Liver (tissue), 9 donors: ENCODE data around the gene RSKR. TPM values are rescaled to one million over a fixed set of nuclear protein-coding genes. Genes with fewer than 3 reads are reported as not detected.
A peak's percentile ranks its signal among the peaks of the same experiment; 100 is the strongest.
"Not testable (repeated sequence)": the region's sequence is repeated elsewhere in the genome, so short reads cannot be mapped to it uniquely, and the experiment has no call there.

ENCODE experiments used
- DNase-seq: peaks from one replicate; pipeline ENCODE4 v3.0.0-alpha.2; 2017; ENCODE audit warnings: low spot score
- H3K27ac ChIP-seq, 2 donors: one replicate each; pipeline ENCODE4 v1.7.0; 2013; ENCODE audit warnings: inconsistent platforms in 2 of 2, low read length in 2 of 2, control low read depth in 1 of 2, low read depth in 1 of 2, mild to moderate bottlenecking in 1 of 2
- H3K27me3 ChIP-seq, 4 donors: one replicate each; pipeline versions ENCODE4 v1.6.1 to v1.7.0; 2013; ENCODE audit warnings: low read length in 3 of 4, inconsistent platforms in 1 of 4, mild to moderate bottlenecking in 1 of 4, moderate library complexity in 1 of 4; ENCODE audit not compliant: control insufficient read depth in 4 of 4, insufficient read depth in 4 of 4
- H3K36me3 ChIP-seq, 4 donors: one replicate each; pipeline versions ENCODE4 v1.6.1 to v1.7.0; 2013; ENCODE audit warnings: low read length in 3 of 4, mild to moderate bottlenecking in 3 of 4, low read depth in 1 of 4, moderate library complexity in 1 of 4; ENCODE audit not compliant: control insufficient read depth in 4 of 4, insufficient read depth in 3 of 4
- H3K4me1 ChIP-seq, 4 donors: one replicate each; pipeline versions ENCODE4 v1.6.1 to v1.7.0; 2013; ENCODE audit warnings: low read length in 3 of 4, mild to moderate bottlenecking in 3 of 4, moderate library complexity in 1 of 4; ENCODE audit not compliant: control insufficient read depth in 4 of 4, insufficient read depth in 4 of 4
- H3K4me3 ChIP-seq, 3 donors: one replicate each; pipeline versions ENCODE4 v1.6.1 to v1.7.0; 2013; ENCODE audit warnings: low read length in 3 of 3, control low read depth in 1 of 3, low read depth in 1 of 3, mild to moderate bottlenecking in 1 of 3
- H3K9ac ChIP-seq, 2 donors: one replicate each; pipeline ENCODE4 v1.7.0; 2013; ENCODE audit warnings: low read length in 2 of 2, mild to moderate bottlenecking in 2 of 2, moderate library complexity in 2 of 2, control low read depth in 1 of 2, low read depth in 1 of 2
- H3K9me3 ChIP-seq, 4 donors: one replicate each; pipeline versions ENCODE4 v1.6.1 to v1.7.0; 2013; ENCODE audit warnings: low read length in 3 of 4; ENCODE audit not compliant: control insufficient read depth in 4 of 4
- EGR1 ChIP-seq, 2 donors: IDR thresholded peaks; 2 replicates each; pipeline ENCODE4 v1.6.1; 2016 to 2018; ENCODE audit warnings: antibody characterized with exemption in 2 of 2, low read depth in 2 of 2
- FOXA1 ChIP-seq: IDR thresholded peaks from 2 replicates; pipeline ENCODE4 v1.6.1; 2016; ENCODE audit warnings: antibody characterized with exemption
- FOXA2 ChIP-seq: IDR thresholded peaks from 2 replicates; pipeline ENCODE4 v1.6.1; 2016; ENCODE audit warnings: antibody characterized with exemption
- GABPA ChIP-seq, 2 donors: IDR thresholded peaks in 1 of 2; conservative IDR thresholded peaks in 1 of 2; 2 replicates each; pipeline ENCODE4 v1.6.1; 2016; ENCODE audit warnings: antibody characterized with exemption in 2 of 2, mild to moderate bottlenecking in 1 of 2, moderate library complexity in 1 of 2
- HNF4A ChIP-seq, 2 donors: conservative IDR thresholded peaks; 2 replicates each; pipeline ENCODE4 v1.6.1; 2016; ENCODE audit warnings: antibody characterized with exemption in 2 of 2, mild to moderate bottlenecking in 2 of 2
- JUND ChIP-seq, 2 donors: IDR thresholded peaks; 2 replicates each; pipeline ENCODE4 v1.6.1; 2016; ENCODE audit warnings: antibody characterized with exemption in 2 of 2
- NR2F2 ChIP-seq: IDR thresholded peaks from 2 replicates; pipeline ENCODE4 v1.6.1; 2016; ENCODE audit warnings: antibody characterized with exemption
- RAD21 ChIP-seq, 2 donors: IDR thresholded peaks; 2 replicates each; pipeline ENCODE4 v1.6.1; 2016; ENCODE audit warnings: antibody characterized with exemption in 2 of 2, mild to moderate bottlenecking in 2 of 2
- RXRA ChIP-seq, 2 donors: IDR thresholded peaks; 2 replicates each; pipeline ENCODE4 v1.6.1; 2017 to 2018; ENCODE audit warnings: antibody characterized with exemption in 2 of 2, mild to moderate bottlenecking in 1 of 2
- SP1 ChIP-seq: IDR thresholded peaks from 2 replicates; pipeline ENCODE4 v1.6.1; 2018; ENCODE audit warnings: antibody characterized with exemption, mild to moderate bottlenecking
- YY1 ChIP-seq: IDR thresholded peaks from 2 replicates; pipeline ENCODE4 v1.6.1; 2016; ENCODE audit warnings: antibody characterized with exemption, mild to moderate bottlenecking
- WGBS: extraction: QIAGEN DNeasy Blood & Tissue Kit; methylation state at CpG from one replicate; pipeline ENCODE4 v1.1.7; 2013; 5-methylcytosine and 5-hydroxymethylcytosine counted together
- polyA plus RNA-seq, 2 donors: library from polyadenylated mRNA; stranded (reverse) in 1 of 2; unstranded in 1 of 2; fragments of 200-250 nt in 1 of 2; fragments of >200 nt in 1 of 2; fragmentation: Nextera tagmentation in 1 of 2; extraction: Ambion mirVana in 1 of 2; gene quantifications; one replicate each; pipeline versions ENCODE4 v1.2.1 to v1.2.3, GENCODE V29; 2013 to 2015
- total RNA-seq, 2 donors: library from RNA; depleted of rRNA; stranded (reverse); fragments of >200 nt; gene quantifications; one replicate each; pipeline ENCODE4 v1.2.3, GENCODE V29; 2014
- TF ChIP-seq, protein P1 (sequence below): IDR thresholded peaks from 2 replicates; pipeline ENCODE4 v1.6.1; 2016; ENCODE audit warnings: antibody characterized with exemption
- TF ChIP-seq, protein P2 (sequence below): IDR thresholded peaks from 2 replicates; pipeline ENCODE4 v1.6.1; 2016; ENCODE audit warnings: antibody characterized with exemption
- TF ChIP-seq, protein P3 (sequence below): fragments of 150-350 bp; IDR thresholded peaks from 2 replicates; pipeline ENCODE4 v1.5.1; 2017; ENCODE audit warnings: improper control_type of control experiment, low read depth, low read length; ENCODE audit not compliant: missing input control
- TF ChIP-seq, protein P4 (sequence below): IDR thresholded peaks from 2 replicates; pipeline ENCODE4 v1.6.1; 2016; ENCODE audit warnings: antibody characterized with exemption, mild to moderate bottlenecking
- donor health status: healthy.
- donor health status: healthy.
- donor health status: healthy.
- donor health status: healthy.
- donor health status: healthy.

RSKR gene
- total and polyA plus RNA-seq, 4 donors: 0.63 to 14.5 (median 1.2) TPM

DNA sequence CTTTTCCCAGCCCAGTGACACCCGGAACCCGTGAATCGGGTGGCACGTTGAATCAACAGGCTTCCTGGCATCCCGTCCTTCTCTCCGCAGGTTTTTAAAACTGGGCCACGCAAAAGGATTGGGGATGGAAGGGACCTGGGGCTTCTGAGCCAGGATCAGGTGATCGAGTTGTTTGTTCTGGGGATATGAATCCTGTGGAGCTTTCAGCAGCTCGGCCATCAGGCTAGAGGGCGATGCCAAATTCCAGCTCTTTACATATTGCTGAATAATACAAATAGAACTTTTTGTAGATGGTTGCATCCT is 48.5 kb upstream of the RSKR start (continued):
- TF ChIP-seq, protein P1, sequence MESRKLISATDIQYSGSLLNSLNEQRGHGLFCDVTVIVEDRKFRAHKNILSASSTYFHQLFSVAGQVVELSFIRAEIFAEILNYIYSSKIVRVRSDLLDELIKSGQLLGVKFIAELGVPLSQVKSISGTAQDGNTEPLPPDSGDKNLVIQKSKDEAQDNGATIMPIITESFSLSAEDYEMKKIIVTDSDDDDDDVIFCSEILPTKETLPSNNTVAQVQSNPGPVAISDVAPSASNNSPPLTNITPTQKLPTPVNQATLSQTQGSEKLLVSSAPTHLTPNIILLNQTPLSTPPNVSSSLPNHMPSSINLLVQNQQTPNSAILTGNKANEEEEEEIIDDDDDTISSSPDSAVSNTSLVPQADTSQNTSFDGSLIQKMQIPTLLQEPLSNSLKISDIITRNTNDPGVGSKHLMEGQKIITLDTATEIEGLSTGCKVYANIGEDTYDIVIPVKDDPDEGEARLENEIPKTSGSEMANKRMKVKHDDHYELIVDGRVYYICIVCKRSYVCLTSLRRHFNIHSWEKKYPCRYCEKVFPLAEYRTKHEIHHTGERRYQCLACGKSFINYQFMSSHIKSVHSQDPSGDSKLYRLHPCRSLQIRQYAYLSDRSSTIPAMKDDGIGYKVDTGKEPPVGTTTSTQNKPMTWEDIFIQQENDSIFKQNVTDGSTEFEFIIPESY: no peak
- no peak for TF ChIP-seq NR2F2
- no peak for TF ChIP-seq RAD21 (IDR thresholded peaks at IDR 0.05)
- no peak for TF ChIP-seq RXRA (IDR thresholded peaks at IDR 0.05)
- TF ChIP-seq SP1: no peak

DNA sequence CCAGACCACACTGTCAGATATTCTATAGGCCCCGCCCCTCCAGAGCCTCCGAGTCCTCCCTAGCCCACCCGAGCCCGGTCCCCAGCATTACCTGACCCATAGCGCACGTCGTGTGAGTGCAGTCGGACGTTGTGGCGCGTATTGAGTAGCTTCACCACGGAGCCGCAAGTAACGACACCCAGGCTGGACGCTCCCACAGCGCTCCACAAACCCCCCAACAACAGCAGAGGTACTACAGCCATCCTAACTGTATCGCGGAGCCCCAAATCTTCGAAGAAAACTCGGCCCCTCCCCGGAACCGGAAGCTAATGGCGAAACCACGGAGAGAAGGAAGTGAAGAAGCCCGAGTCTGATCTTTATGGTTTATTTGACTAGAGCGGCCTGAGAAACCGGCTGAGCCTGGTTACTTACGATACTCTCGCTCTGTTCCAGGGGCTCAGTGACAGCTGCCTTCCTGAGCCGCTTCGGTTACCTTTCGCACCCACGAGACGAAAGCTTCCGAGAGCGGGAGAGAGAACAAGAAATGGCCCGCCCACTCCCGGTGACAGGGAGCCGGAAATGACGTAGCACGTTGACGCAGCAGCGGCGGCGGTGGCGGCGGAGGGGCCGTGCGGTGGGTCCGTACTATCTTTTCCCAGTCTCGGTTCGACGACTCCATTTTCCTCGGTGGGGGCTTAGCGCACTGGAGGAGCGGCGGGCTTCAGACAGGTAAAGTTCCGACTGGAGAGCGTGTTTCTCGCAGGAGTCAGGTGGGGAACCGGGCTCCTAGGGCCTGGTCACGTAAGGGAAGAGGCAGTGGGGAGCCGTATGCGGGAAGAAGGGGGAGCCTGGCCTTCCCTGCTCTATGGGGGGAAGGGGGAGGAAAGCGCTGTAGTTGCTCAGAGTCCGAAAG is 47.9 kb upstream of the RSKR start, which contains the start of the genes SDF2 and SUPT6H:
TSS of gene SDF2 (minus strand) at position 272 of the 892 bp plus-strand sequence. CDS start at position 242, 30 bp downstream.
TSS of gene SUPT6H (plus strand) at position 571 of the 892 bp plus-strand sequence. CDS start 11,197 bp downstream, outside the sequence.
- H3K36me3 ChIP-seq: peaks cover 3 to 12% (median 8%) of the 10 kb centered on the region in 4 donors
- H3K9me3 ChIP-seq: no peaks in the 10 kb centered on the region
- H3K4me3 ChIP-seq: peak within 1 kb of the TSS; percentile 61 to 89 (median 72)
- peak within 1 kb of the TSS; percentile 90 to 97 for H3K9ac ChIP-seq
- TF ChIP-seq HNF4A (conservative IDR thresholded peaks at IDR 0.05): peak in 1 of 2 donors; percentile 3
- TF ChIP-seq, protein P2, sequence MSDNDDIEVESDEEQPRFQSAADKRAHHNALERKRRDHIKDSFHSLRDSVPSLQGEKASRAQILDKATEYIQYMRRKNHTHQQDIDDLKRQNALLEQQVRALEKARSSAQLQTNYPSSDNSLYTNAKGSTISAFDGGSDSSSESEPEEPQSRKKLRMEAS: peak; percentile 51
- TF ChIP-seq GABPA (IDR thresholded peaks at IDR 0.05 in 1 of 2, conservative IDR thresholded peaks at IDR 0.05 in 1 of 2): peak; percentile 87 to 97
- TF ChIP-seq, protein P3, sequence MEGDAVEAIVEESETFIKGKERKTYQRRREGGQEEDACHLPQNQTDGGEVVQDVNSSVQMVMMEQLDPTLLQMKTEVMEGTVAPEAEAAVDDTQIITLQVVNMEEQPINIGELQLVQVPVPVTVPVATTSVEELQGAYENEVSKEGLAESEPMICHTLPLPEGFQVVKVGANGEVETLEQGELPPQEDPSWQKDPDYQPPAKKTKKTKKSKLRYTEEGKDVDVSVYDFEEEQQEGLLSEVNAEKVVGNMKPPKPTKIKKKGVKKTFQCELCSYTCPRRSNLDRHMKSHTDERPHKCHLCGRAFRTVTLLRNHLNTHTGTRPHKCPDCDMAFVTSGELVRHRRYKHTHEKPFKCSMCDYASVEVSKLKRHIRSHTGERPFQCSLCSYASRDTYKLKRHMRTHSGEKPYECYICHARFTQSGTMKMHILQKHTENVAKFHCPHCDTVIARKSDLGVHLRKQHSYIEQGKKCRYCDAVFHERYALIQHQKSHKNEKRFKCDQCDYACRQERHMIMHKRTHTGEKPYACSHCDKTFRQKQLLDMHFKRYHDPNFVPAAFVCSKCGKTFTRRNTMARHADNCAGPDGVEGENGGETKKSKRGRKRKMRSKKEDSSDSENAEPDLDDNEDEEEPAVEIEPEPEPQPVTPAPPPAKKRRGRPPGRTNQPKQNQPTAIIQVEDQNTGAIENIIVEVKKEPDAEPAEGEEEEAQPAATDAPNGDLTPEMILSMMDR: no peak
- TF ChIP-seq, protein P1: peak; percentile 43
- TF ChIP-seq FOXA2: no peak
- TF ChIP-seq, protein P4, sequence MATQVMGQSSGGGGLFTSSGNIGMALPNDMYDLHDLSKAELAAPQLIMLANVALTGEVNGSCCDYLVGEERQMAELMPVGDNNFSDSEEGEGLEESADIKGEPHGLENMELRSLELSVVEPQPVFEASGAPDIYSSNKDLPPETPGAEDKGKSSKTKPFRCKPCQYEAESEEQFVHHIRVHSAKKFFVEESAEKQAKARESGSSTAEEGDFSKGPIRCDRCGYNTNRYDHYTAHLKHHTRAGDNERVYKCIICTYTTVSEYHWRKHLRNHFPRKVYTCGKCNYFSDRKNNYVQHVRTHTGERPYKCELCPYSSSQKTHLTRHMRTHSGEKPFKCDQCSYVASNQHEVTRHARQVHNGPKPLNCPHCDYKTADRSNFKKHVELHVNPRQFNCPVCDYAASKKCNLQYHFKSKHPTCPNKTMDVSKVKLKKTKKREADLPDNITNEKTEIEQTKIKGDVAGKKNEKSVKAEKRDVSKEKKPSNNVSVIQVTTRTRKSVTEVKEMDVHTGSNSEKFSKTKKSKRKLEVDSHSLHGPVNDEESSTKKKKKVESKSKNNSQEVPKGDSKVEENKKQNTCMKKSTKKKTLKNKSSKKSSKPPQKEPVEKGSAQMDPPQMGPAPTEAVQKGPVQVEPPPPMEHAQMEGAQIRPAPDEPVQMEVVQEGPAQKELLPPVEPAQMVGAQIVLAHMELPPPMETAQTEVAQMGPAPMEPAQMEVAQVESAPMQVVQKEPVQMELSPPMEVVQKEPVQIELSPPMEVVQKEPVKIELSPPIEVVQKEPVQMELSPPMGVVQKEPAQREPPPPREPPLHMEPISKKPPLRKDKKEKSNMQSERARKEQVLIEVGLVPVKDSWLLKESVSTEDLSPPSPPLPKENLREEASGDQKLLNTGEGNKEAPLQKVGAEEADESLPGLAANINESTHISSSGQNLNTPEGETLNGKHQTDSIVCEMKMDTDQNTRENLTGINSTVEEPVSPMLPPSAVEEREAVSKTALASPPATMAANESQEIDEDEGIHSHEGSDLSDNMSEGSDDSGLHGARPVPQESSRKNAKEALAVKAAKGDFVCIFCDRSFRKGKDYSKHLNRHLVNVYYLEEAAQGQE: no peak
- no peak for TF ChIP-seq FOXA1
- TF ChIP-seq JUND (IDR thresholded peaks at IDR 0.05): no peak
- TF ChIP-seq EGR1 (IDR thresholded peaks at IDR 0.05; ENCODE audit: low read depth in 2 of 2): peak; percentile 21 to 33
- TF ChIP-seq YY1: peak; percentile 92
- TF ChIP-seq SP1: peak; percentile 32
- peak in 1 of 2 donors; percentile 10 for TF ChIP-seq RXRA (IDR thresholded peaks at IDR 0.05)
- TF ChIP-seq RAD21 (IDR thresholded peaks at IDR 0.05): no peak
- peak; percentile 95 for DNase-seq
- WGBS: under 1% methylated on average over 66 of the region's 66 CpGs
- peak within 1 kb of the TSS; percentile 92 to 96 for H3K27ac ChIP-seq
- H3K27me3 ChIP-seq: no peaks in the 10 kb centered on the region
- peaks cover 6 to 34% (median 23%) of the 10 kb centered on the region in 4 donors for H3K4me1 ChIP-seq

DNA sequence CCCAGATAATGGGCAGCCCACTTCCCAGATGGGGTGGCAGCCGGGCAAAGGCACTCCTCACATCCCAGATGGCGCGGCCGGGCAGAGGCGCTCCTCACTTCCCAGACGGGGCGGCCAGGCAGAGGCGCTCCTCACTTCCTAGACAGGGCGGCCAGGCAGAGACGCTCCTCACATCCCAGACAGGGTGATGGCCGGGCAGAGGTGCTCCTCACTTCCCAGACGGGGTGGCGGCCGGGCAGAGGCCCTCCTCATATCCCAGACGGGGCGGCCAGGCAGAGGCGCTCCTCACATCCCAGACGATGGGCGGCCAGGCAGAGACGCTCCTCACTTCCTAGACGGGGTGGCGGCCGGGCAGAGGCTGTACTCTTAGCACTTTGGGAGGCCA is 45.5 kb upstream of the RSKR start:
- H3K27me3 ChIP-seq, H3K4me3 ChIP-seq, H3K9me3 ChIP-seq, DNase-seq, H3K9ac ChIP-seq, H3K27ac ChIP-seq: not testable (repeated sequence)
- peaks cover 6 to 29% (median 21%) of the 10 kb centered on the region in 4 donors for H3K4me1 ChIP-seq
- H3K36me3 ChIP-seq: peaks cover 3 to 12% (median 8%) of the 10 kb centered on the region in 4 donors
- 98% methylated on average over 23 of the region's 23 CpGs for WGBS
